Thoracic aorta (tissue), 2 donors: ENCODE results near the gene CFAP57. TPM values are rescaled to one million over a fixed set of nuclear protein-coding genes. Genes with fewer than 3 reads are reported as not detected.
"Not testable (repeated sequence)": the region's sequence is repeated elsewhere in the genome, so short reads cannot be mapped to it uniquely, and the experiment has no call there.

Experiments used
- ATAC-seq: fragments of 150-250 bp; one replicate; pipeline ENCODE4 v1.8.0; 2017; ENCODE audit warnings: low read depth; ENCODE audit not compliant: insufficient number of reproducible peaks, low FRiP score
- DNase-seq: peaks from one replicate; pipeline ENCODE4 v3.0.0-alpha.2; 2020; ENCODE audit warnings: low spot score
- H3K27ac ChIP-seq, 2 donors: fragments of 200-600 bp; sonication (generic); 1 replicate in 1 of 2; 2 replicates in 1 of 2; pipeline ENCODE4 v1.5.1; 2016; ENCODE audit warnings: mild to moderate bottlenecking in 2 of 2, moderate library complexity in 2 of 2
- H3K27me3 ChIP-seq: fragments of 200-600 bp; sonication (generic); replicated peaks from 2 replicates; pipeline ENCODE4 v1.6.0; 2016; ENCODE audit warnings: mild to moderate bottlenecking; ENCODE audit not compliant: insufficient read depth
- H3K36me3 ChIP-seq: fragments of 200-600 bp; sonication (generic); one replicate; pipeline ENCODE4 v1.5.1; 2016
- H3K4me1 ChIP-seq, 2 donors: fragments of 200-600 bp; sonication (generic); 1 replicate in 1 of 2; 2 replicates in 1 of 2; pipeline versions ENCODE4 v1.5.1 to v1.6.0; 2016; ENCODE audit warnings: low read depth in 2 of 2, mild to moderate bottlenecking in 1 of 2; ENCODE audit not compliant: control insufficient read depth in 1 of 2
- H3K4me3 ChIP-seq: fragments of 200-600 bp; sonication (generic); 2 replicates; pipeline ENCODE4 v1.5.1; 2016; ENCODE audit warnings: mild to moderate bottlenecking
- H3K9me3 ChIP-seq: fragments of 200-600 bp; sonication (generic); 2 replicates; pipeline ENCODE4 v1.5.1; 2016
- total RNA-seq, 2 donors: library from RNA; depleted of rRNA; stranded (reverse); fragments of >200 nt; gene quantifications; one replicate each; pipeline versions ENCODE4 v1.1.0 to v1.2.3, GENCODE V29; 2016
- TF ChIP-seq, protein P1 (sequence below): fragments of 200-600 bp; sonication (generic); IDR thresholded peaks from one replicate; pipeline ENCODE4 v1.5.1; 2019; ENCODE audit warnings: antibody characterized with exemption

CFAP57 gene
- total RNA-seq, 2 donors from 2014 or later, result 0.27 to 0.42 TPM

DNA sequence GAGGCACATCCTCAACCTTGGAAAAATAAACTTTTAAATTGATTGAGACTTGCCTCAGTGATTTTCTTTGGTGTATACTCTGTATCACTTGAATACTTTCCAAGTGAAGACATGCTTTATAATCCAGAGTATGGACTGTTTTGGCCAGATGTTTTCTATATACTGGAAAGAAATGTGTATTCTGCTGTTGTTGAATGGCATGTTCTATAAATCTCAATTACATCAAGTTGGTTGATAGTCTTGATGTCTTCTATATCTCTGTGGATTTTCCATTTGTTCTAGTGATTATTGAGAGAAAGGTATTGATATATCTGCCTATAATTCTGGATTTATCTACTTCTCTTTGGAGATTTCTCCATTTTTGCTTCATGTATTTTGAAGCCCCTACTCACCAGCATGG is 37.5 kb upstream of the CFAP57 start:
- no peaks in the 10 kb centered on the region for H3K36me3 ChIP-seq

DNA sequence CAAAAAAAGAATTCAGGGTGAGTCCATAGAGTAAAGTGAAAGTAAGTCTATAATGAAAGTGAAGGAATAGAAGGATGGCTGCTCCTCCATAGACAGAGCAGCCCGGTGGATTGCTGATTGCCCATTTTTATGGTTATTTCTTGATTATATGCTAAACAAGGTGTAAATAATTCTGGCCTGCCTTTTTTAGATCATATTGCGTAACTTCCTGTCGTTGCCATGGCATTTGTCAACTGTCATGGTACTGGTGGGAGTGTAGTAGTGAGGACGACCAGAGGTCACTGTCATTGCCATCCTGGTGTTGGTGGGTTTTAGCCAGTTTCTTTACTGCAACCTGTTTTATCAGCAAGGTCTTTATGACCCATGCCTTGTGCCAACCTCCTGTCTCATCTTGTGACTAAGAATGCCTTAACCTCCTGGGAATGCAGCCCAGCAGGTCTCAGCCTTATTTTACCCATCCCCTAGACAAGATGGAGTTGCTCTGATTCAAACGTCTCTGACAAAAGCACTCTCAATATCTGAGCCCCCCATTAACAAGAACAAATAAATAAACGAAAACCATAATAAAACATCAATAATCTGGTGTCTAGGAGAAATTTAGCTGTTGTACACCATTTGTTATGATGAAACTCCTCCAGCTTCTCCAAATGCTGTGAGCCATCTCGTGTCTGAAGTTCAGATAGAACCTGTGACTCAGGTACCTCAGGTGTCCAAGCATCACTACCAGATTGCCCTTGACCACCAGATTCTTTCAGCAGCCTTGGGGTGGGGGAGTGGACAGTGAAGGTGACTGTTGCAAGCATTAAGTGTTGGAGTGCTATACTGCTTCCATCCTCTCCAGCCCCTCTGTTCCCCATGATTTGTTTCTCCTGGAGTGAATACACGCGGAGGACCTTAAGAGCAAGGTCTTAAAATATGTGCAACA is 36.0 kb upstream of the CFAP57 start:
- Histone ChIP-seq H3K27ac (no peak overlapping the region), H3K4me1 (no peaks in the 10 kb centered on the region), H3K27me3 (no peaks in the 10 kb centered on the region), H3K9me3 (no peaks in the 10 kb centered on the region), H3K4me3 (no peak overlapping the region), H3K36me3 (no peaks in the 10 kb centered on the region)
- DNase-seq (no peak), ATAC-seq (no peak)
- TF ChIP-seq, protein P1, sequence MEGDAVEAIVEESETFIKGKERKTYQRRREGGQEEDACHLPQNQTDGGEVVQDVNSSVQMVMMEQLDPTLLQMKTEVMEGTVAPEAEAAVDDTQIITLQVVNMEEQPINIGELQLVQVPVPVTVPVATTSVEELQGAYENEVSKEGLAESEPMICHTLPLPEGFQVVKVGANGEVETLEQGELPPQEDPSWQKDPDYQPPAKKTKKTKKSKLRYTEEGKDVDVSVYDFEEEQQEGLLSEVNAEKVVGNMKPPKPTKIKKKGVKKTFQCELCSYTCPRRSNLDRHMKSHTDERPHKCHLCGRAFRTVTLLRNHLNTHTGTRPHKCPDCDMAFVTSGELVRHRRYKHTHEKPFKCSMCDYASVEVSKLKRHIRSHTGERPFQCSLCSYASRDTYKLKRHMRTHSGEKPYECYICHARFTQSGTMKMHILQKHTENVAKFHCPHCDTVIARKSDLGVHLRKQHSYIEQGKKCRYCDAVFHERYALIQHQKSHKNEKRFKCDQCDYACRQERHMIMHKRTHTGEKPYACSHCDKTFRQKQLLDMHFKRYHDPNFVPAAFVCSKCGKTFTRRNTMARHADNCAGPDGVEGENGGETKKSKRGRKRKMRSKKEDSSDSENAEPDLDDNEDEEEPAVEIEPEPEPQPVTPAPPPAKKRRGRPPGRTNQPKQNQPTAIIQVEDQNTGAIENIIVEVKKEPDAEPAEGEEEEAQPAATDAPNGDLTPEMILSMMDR, result no peak

More for the DNA sequence above, 37.5 kb upstream of the CFAP57 start:
- Histone ChIP-seq H3K27me3 (no peaks in the 10 kb centered on the region), H3K4me3 (no peak overlapping the region), H3K27ac (no peak overlapping the region), H3K4me1 (no peaks in the 10 kb centered on the region), H3K9me3 (no peaks in the 10 kb centered on the region)
- TF ChIP-seq, protein P1, result no peak
- no peak for ATAC-seq
- no peak for DNase-seq

DNA sequence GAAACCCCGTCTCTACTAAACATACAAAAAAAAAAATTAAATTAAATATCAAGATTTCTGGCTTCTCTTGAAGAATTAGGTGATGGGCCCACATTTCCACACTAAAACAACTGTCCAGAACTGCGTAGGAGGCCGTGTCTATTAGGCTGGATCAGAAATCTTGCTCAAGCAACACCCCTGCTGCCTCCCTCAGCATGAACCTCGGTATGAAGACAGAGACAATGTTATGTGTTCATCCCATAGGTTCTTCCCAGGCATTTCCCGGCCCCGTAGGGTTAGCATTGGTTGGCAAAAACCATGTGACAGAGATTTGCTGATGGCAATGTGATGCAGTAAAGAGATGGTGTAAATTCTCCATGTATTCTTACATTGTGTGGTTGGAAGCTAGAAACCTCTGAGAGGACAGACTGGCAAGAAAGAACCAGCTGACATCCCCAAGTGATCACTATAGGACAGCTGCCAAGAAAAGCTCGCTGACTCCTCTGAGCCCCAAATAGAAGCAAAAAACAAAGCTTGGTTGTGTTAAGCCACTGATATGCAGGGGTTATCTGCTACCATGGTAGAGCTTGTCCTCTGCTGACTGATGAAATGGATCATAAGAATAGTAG is 34.6 kb upstream of the CFAP57 start:
- DNase-seq (no peak), ATAC-seq (no peak)
- no peak overlapping the region for H3K27ac ChIP-seq
- H3K9me3 ChIP-seq, result no peaks in the 10 kb centered on the region
- H3K27me3 ChIP-seq, result no peaks in the 10 kb centered on the region
- H3K4me1 ChIP-seq, result no peaks in the 10 kb centered on the region
- no peaks in the 10 kb centered on the region for H3K36me3 ChIP-seq
- TF ChIP-seq, protein P1, result no peak
- H3K4me3 ChIP-seq, result no peak overlapping the region

GRCh38 chr1:43139295-43139694 is 32.8 kb upstream of the CFAP57 start:
- not testable (repeated sequence) for H3K4me1 ChIP-seq, H3K9me3 ChIP-seq

DNA sequence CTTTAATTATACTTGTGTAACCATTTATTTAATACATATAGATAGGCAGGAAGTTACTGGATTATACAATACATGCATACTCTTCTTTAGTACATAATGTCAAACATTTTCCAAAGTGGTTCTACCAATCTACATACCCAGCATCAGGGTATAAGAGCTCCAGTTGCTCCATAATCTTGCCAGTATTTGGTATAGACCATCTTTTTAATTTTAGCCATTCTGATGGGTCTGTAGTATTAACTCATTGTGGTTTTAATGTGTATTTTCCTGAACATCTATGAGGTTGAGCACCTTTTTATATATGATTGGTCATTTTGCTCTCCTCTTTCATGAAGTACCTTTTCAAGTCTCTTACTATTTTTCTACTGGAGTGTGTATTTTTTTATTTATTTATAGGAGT is 32.1 kb upstream of the CFAP57 start:
- H3K4me1 ChIP-seq, result no peaks in the 10 kb centered on the region
- DNase-seq, result no peak
- no peaks in the 10 kb centered on the region for H3K9me3 ChIP-seq
- no peaks in the 10 kb centered on the region for H3K27me3 ChIP-seq
- TF ChIP-seq, protein P1, result no peak
- no peaks in the 10 kb centered on the region for H3K36me3 ChIP-seq
- H3K27ac ChIP-seq, result no peak overlapping the region
- ATAC-seq, result no peak
- H3K4me3 ChIP-seq, result no peak overlapping the region

More at GRCh38 chr1:43139295-43139694, 32.8 kb upstream of the CFAP57 start:
- not testable (repeated sequence) for H3K36me3 ChIP-seq, DNase-seq, H3K4me3 ChIP-seq, H3K27me3 ChIP-seq, ATAC-seq, H3K27ac ChIP-seq
